HEK293 (cell line): ENCODE measurements around the gene ENDOV.
A peak's percentile ranks its signal among the peaks of the same experiment; 100 is the strongest.

Experiments used
- CTCF ChIA-PET: fragments of 350-600 bp; formaldehyde crosslinking; extraction: SDS; loops from one replicate; lab custom pipeline; 2021; ENCODE audit warnings: antibody characterized with exemption; lab: Yijun Ruan, JAX
- POLR2A ChIA-PET: fragments of 300-600 bp; formaldehyde crosslinking; extraction: SDS; loops from one replicate; lab custom pipeline; 2020; ENCODE audit warnings: antibody characterized with exemption, inconsistent platforms; lab: Yijun Ruan, JAX
- H3K27ac ChIP-seq: fragments of 200-500 bp; sonication (Bioruptor generic); 2 replicates; pipeline ENCODE4 v1.5.1; 2014; ENCODE audit warnings: low read depth, low read length, control low read depth, inconsistent platforms; ENCODE audit errors: extremely low read depth
- H3K36me3 ChIP-seq, 2 experiments: fragments of 200-500 bp in 1 of 2; sonication (Bioruptor generic) in 1 of 2; 1 replicate in 1 of 2; 2 replicates in 1 of 2; pipeline ENCODE4 v1.5.1; 2014 to 2017; ENCODE audit warnings: inconsistent platforms in 2 of 2, low read length in 2 of 2; ENCODE audit not compliant: control insufficient read depth in 2 of 2, insufficient read depth in 1 of 2
- H3K4me1 ChIP-seq: fragments of 200-500 bp; sonication (Bioruptor generic); 2 replicates; pipeline ENCODE4 v1.5.1; 2014; ENCODE audit warnings: mild to moderate bottlenecking, low read length, inconsistent platforms; ENCODE audit not compliant: control insufficient read depth, insufficient read depth
- H3K4me3 ChIP-seq: 2 replicates; pipeline ENCODE4 v1.5.1; 2011; ENCODE audit warnings: low read depth, mild to moderate bottlenecking, control low read depth, low read length, moderate library complexity
- H3K9me3 ChIP-seq: fragments of 200-500 bp; sonication (Bioruptor generic); 2 replicates; pipeline ENCODE4 v1.5.1; 2014; ENCODE audit warnings: low read depth, low read length, inconsistent platforms; ENCODE audit not compliant: control insufficient read depth, insufficient read depth
- BCL11B ChIP-seq: fragments of 450-650 bp; formaldehyde crosslinking; IDR thresholded peaks from 2 replicates; pipeline ENCODE4 v1.5.1; 2016; ENCODE audit warnings: low read depth, missing biosample characterization, missing genetic modification characterization
- KLF16 ChIP-seq: fragments of 450-650 bp; formaldehyde crosslinking; IDR thresholded peaks from 2 replicates; pipeline ENCODE4 v1.5.1; 2017; ENCODE audit warnings: missing biosample characterization, missing genetic modification characterization
- KLF8 ChIP-seq: fragments of 450-650 bp; formaldehyde crosslinking; IDR thresholded peaks from 2 replicates; pipeline ENCODE4 v1.5.1; 2016; ENCODE audit warnings: missing biosample characterization, missing genetic modification characterization
- SETDB1 ChIP-seq: IDR thresholded peaks from one replicate; pipeline ENCODE4 v1.6.1; 2017; ENCODE audit warnings: mild to moderate bottlenecking, low read length, moderate library complexity, mixed read lengths; ENCODE audit not compliant: insufficient read length
- SP7 ChIP-seq: fragments of 450-650 bp; formaldehyde crosslinking; IDR thresholded peaks from 2 replicates; pipeline ENCODE4 v1.5.1; 2016; ENCODE audit warnings: missing biosample characterization, missing genetic modification characterization
- YY1 ChIP-seq: fragments of 450-650 bp; formaldehyde crosslinking; IDR thresholded peaks from 2 replicates; pipeline ENCODE4 v1.5.1; 2018; ENCODE audit warnings: missing biosample characterization, missing genetic modification characterization
- ZBTB17 ChIP-seq: fragments of 450-650 bp; formaldehyde crosslinking; IDR thresholded peaks from 2 replicates; pipeline ENCODE4 v1.5.1; 2016; ENCODE audit warnings: missing biosample characterization, missing genetic modification characterization
- ZBTB21 ChIP-seq: fragments of 450-650 bp; formaldehyde crosslinking; IDR thresholded peaks from 2 replicates; pipeline ENCODE4 v1.5.1; 2017; ENCODE audit warnings: missing biosample characterization, missing genetic modification characterization
- ZBTB49 ChIP-seq: fragments of 450-650 bp; formaldehyde crosslinking; IDR thresholded peaks from 2 replicates; pipeline ENCODE4 v1.5.1; 2016; ENCODE audit warnings: missing biosample characterization, missing genetic modification characterization, low read depth
- ZBTB8A ChIP-seq: fragments of 450-650 bp; formaldehyde crosslinking; IDR thresholded peaks from 2 replicates; pipeline ENCODE4 v1.5.1; 2016; ENCODE audit warnings: missing biosample characterization, missing genetic modification characterization
- ZFHX2 ChIP-seq: fragments of 450-650 bp; formaldehyde crosslinking; conservative IDR thresholded peaks from 2 replicates; pipeline ENCODE4 v1.5.1; 2016; ENCODE audit warnings: missing biosample characterization, missing genetic modification characterization
- ZIC2 ChIP-seq: fragments of 450-650 bp; formaldehyde crosslinking; IDR thresholded peaks from 2 replicates; pipeline ENCODE4 v1.5.1; 2016; ENCODE audit warnings: missing biosample characterization, missing genetic modification characterization
- ZNF138 ChIP-seq: fragments of 450-650 bp; formaldehyde crosslinking; IDR thresholded peaks from 2 replicates; pipeline ENCODE4 v1.5.1; 2016; ENCODE audit warnings: missing biosample characterization, missing genetic modification characterization, borderline replicate concordance
- ZNF24 ChIP-seq: fragments of 450-650 bp; formaldehyde crosslinking; IDR thresholded peaks from 2 replicates; pipeline ENCODE4 v1.5.1; 2016; ENCODE audit warnings: missing biosample characterization, missing genetic modification characterization
- ZNF266 ChIP-seq: fragments of 450-650 bp; formaldehyde crosslinking; IDR thresholded peaks from 2 replicates; pipeline ENCODE4 v1.5.1; 2016; ENCODE audit warnings: missing biosample characterization, missing genetic modification characterization, low read depth
- ZNF335 ChIP-seq: fragments of 450-650 bp; formaldehyde crosslinking; conservative IDR thresholded peaks from 2 replicates; pipeline ENCODE4 v1.5.1; 2016; ENCODE audit warnings: missing biosample characterization, missing genetic modification characterization
- ZNF530 ChIP-seq: fragments of 450-650 bp; formaldehyde crosslinking; IDR thresholded peaks from 2 replicates; pipeline ENCODE4 v1.5.1; 2016; ENCODE audit warnings: low read depth, missing biosample characterization, missing genetic modification characterization
- ZNF596 ChIP-seq: fragments of 450-650 bp; IDR thresholded peaks from 2 replicates; pipeline ENCODE4 v1.5.0; 2018; ENCODE audit warnings: missing biosample characterization, mild to moderate bottlenecking, missing genetic modification characterization, moderate library complexity
- ZNF600 ChIP-seq: fragments of 450-650 bp; formaldehyde crosslinking; IDR thresholded peaks from 2 replicates; pipeline ENCODE4 v1.5.1; 2016; ENCODE audit warnings: missing biosample characterization, missing genetic modification characterization
- ZNF624 ChIP-seq: fragments of 450-650 bp; formaldehyde crosslinking; IDR thresholded peaks from 2 replicates; pipeline ENCODE4 v1.5.1; 2017; ENCODE audit warnings: missing biosample characterization, missing genetic modification characterization
- ZNF629 ChIP-seq: fragments of 450-650 bp; formaldehyde crosslinking; IDR thresholded peaks from 2 replicates; pipeline ENCODE4 v1.5.1; 2017; ENCODE audit warnings: missing biosample characterization, missing genetic modification characterization
- ZNF660 ChIP-seq: fragments of 450-650 bp; IDR thresholded peaks from 2 replicates; pipeline ENCODE4 v1.5.1; 2018; ENCODE audit warnings: missing biosample characterization, mild to moderate bottlenecking, missing genetic modification characterization
- ZNF777 ChIP-seq: fragments of 450-650 bp; formaldehyde crosslinking; IDR thresholded peaks from 2 replicates; pipeline ENCODE4 v1.5.1; 2017; ENCODE audit warnings: missing biosample characterization, missing genetic modification characterization, borderline replicate concordance
- ZNF785 ChIP-seq: fragments of 450-650 bp; formaldehyde crosslinking; IDR thresholded peaks from 2 replicates; pipeline ENCODE4 v1.5.1; 2016; ENCODE audit warnings: missing biosample characterization, missing genetic modification characterization
- TF ChIP-seq, protein P1 (sequence below): fragments of 450-650 bp; formaldehyde crosslinking; IDR thresholded peaks from 2 replicates; pipeline ENCODE4 v1.5.1; 2016; ENCODE audit warnings: missing biosample characterization, missing genetic modification characterization
- TF ChIP-seq, protein P2 (sequence below): fragments of 450-650 bp; formaldehyde crosslinking; IDR thresholded peaks from 2 replicates; pipeline ENCODE4 v1.5.1; 2016; ENCODE audit warnings: missing biosample characterization, missing genetic modification characterization
- TF ChIP-seq, protein P3 (sequence below): fragments of 450-650 bp; formaldehyde crosslinking; IDR thresholded peaks from 2 replicates; pipeline ENCODE4 v1.5.1; 2017; ENCODE audit warnings: missing biosample characterization, missing genetic modification characterization
- TF ChIP-seq, protein P4 (sequence below): fragments of 450-650 bp; formaldehyde crosslinking; optimal IDR thresholded peaks from 2 replicates; pipeline ENCODE3; 2016; ENCODE audit warnings: missing biosample characterization, mild to moderate bottlenecking, missing genetic modification characterization

The ENDOV gene

DNA sequence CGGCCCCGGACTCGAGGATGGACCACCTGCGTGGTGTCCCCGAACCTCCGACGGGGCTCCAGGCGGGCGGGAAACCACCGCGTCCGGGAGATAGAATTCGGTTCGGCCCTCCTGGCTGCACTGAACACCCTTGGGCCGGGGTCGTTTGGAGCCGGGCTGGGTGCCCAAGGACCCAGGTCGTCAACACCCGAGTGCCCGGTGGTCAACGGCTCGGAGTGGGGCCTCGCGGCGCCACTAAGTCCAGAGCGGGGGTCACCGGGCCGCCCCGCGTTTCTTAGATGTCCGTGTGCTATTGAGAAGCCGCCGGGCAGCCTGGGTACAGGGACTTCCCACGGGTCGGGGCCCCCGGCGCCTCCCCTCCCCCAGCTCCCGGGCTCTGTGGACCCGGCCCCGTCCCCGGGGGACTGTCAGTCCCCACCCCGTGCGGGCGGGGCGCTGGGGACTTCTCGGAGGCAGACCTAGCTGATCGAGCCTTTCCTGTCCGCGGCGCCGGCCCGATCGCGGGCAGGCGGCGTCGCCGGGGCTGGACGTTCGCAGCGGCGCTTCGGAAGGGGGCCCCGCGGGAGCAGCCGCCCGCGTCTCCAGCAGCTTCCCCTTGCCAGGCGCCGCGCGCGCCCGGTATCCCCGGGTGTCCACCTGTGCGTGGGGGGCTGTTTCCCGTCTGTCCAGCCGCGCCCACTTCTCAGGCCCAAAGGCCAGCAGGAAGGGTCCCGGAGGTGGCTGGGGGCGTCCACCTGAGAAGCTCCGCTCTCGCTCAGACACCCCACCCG is 62.1 kb downstream of the ENDOV start:
- H3K4me1 ChIP-seq: peaks cover 7% of the 10 kb centered on the region
- ChIA-PET POLR2A (interaction anchor here (0.6 to 10.4 kb wide), 8 partner anchors 16 to 663 kb away, joined by 3 to 110 read pairs (median 3); partner anchors contain the start of gene RPTOR), CTCF (interaction anchor here (0.7 to 4.6 kb wide), 7 partner anchors 22 to 356 kb away, joined by 3 to 28 read pairs (median 4); no protein-coding TSS in a partner anchor)
- H3K9me3 ChIP-seq: no peaks in the 10 kb centered on the region
- H3K4me3 ChIP-seq: peak overlapping the region; percentile 49
- H3K36me3 ChIP-seq: peaks cover 0 to 21% of the 10 kb centered on the region in 2 experiments; a peak in 1 of 3 replicates
- H3K27ac ChIP-seq: peak overlapping the region; percentile 86; the same call in 1 of the 2 replicates
- TF ChIP-seq ZNF138 (tag by site-specific recombination) (no peak), KLF16 (tag by site-specific recombination) (peak; percentile 62), SP7 (tag by site-specific recombination) (peak; percentile 31; the same call in 1 of the 2 replicates), ZIC2 (tag by site-specific recombination) (peak; percentile 32; the same call in 1 of the 2 replicates), ZNF660 (tag by site-specific recombination) (peak; percentile 56; the same call in 1 of the 2 replicates), ZNF777 (tag by site-specific recombination) (peak; percentile 80), ZNF530 (tag by site-specific recombination) (no peak), KLF8 (peak; percentile 60; the same call in 1 of the 2 replicates), ZFHX2 (tag by site-specific recombination) (0 out of 2 replicates have a peak, but pooled peaks have one; percentile 46), ZNF624 (tag by site-specific recombination) (no peak), ZBTB17 (tag by site-specific recombination) (peak; percentile 53; the same call in 1 of the 2 replicates), ZBTB8A (tag by site-specific recombination) (peak; percentile 42; the same call in 1 of the 2 replicates), SETDB1 (no peak), YY1 (tag by site-specific recombination) (no peak), ZNF335 (tag by site-specific recombination) (peak; percentile 88), ZNF629 (tag by site-specific recombination) (peak; percentile 13; the same call in 1 of the 2 replicates), ZBTB21 (no peak), BCL11B (tag by site-specific recombination) (peak; percentile 57; the same call in 1 of the 2 replicates), ZBTB49 (tag by site-specific recombination) (no peak), ZNF266 (tag by site-specific recombination) (no peak), ZNF600 (tag by site-specific recombination) (0 out of 2 replicates have a peak, but pooled peaks have one; percentile 57), ZNF785 (tag by site-specific recombination) (no peak), ZNF596 (tag by site-specific recombination) (no peak), ZNF24 (tag by site-specific recombination) (0 out of 2 replicates have a peak, but pooled peaks have one; percentile 25)
- TF ChIP-seq, protein P1, sequence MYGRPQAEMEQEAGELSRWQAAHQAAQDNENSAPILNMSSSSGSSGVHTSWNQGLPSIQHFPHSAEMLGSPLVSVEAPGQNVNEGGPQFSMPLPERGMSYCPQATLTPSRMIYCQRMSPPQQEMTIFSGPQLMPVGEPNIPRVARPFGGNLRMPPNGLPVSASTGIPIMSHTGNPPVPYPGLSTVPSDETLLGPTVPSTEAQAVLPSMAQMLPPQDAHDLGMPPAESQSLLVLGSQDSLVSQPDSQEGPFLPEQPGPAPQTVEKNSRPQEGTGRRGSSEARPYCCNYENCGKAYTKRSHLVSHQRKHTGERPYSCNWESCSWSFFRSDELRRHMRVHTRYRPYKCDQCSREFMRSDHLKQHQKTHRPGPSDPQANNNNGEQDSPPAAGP (tag by site-specific recombination): peak; percentile 44; the same call in 1 of the 2 replicates
- TF ChIP-seq, protein P2, sequence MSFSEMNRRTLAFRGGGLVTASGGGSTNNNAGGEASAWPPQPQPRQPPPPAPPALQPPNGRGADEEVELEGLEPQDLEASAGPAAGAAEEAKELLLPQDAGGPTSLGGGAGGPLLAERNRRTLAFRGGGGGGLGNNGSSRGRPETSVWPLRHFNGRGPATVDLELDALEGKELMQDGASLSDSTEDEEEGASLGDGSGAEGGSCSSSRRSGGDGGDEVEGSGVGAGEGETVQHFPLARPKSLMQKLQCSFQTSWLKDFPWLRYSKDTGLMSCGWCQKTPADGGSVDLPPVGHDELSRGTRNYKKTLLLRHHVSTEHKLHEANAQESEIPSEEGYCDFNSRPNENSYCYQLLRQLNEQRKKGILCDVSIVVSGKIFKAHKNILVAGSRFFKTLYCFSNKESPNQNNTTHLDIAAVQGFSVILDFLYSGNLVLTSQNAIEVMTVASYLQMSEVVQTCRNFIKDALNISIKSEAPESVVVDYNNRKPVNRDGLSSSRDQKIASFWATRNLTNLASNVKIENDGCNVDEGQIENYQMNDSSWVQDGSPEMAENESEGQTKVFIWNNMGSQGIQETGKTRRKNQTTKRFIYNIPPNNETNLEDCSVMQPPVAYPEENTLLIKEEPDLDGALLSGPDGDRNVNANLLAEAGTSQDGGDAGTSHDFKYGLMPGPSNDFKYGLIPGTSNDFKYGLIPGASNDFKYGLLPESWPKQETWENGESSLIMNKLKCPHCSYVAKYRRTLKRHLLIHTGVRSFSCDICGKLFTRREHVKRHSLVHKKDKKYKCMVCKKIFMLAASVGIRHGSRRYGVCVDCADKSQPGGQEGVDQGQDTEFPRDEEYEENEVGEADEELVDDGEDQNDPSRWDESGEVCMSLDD (tag by site-specific recombination): peak; percentile 65; the same call in 1 of the 2 replicates
- TF ChIP-seq, protein P3, sequence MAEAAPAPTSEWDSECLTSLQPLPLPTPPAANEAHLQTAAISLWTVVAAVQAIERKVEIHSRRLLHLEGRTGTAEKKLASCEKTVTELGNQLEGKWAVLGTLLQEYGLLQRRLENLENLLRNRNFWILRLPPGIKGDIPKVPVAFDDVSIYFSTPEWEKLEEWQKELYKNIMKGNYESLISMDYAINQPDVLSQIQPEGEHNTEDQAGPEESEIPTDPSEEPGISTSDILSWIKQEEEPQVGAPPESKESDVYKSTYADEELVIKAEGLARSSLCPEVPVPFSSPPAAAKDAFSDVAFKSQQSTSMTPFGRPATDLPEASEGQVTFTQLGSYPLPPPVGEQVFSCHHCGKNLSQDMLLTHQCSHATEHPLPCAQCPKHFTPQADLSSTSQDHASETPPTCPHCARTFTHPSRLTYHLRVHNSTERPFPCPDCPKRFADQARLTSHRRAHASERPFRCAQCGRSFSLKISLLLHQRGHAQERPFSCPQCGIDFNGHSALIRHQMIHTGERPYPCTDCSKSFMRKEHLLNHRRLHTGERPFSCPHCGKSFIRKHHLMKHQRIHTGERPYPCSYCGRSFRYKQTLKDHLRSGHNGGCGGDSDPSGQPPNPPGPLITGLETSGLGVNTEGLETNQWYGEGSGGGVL (tag by site-specific recombination): peak; percentile 57; the same call in 1 of the 2 replicates
- TF ChIP-seq, protein P4, sequence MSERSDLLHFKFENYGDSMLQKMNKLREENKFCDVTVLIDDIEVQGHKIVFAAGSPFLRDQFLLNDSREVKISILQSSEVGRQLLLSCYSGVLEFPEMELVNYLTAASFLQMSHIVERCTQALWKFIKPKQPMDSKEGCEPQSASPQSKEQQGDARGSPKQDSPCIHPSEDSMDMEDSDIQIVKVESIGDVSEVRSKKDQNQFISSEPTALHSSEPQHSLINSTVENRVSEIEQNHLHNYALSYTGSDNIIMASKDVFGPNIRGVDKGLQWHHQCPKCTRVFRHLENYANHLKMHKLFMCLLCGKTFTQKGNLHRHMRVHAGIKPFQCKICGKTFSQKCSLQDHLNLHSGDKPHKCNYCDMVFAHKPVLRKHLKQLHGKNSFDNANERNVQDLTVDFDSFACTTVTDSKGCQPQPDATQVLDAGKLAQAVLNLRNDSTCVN (tag by site-specific recombination): peak; percentile 78
